NCI-H128 (cell line): ENCODE data around the gene HOXB3.

Experiments used
- DNase-seq: peaks from one replicate; lab custom pipeline; 2025; ENCODE audit not compliant: unreplicated experiment; lab: John Stamatoyannopoulos, UW

Gene HOXB3

GRCh38 chr17:48506246-48506645 lies 83.8 kb downstream of the HOXB3 start:
- no peak for DNase-seq

GRCh38 chr17:48505788-48506187 lies 84.3 kb downstream of the HOXB3 start:
- DNase-seq = peak; percentile 14

DNA sequence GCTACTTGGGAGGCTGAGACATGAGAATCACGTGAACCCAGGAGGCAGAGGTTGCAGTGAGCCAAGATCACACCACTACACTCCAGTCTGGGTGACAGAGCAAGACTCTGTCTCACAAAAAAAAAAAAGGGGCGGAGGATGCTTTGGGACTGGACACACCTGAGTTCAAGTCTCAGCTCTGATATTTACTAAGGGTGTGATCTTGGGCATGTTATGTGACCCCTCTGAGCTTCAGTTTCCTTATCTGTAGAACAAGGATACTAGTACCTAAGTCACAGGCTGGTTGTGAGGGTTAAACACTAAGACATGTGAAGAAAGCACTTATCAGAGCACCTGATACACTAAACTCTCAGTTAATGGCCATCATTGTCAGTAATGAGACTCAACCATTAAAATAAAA lies 85.1 kb downstream of the HOXB3 start:
- DNase-seq = no peak

- peak; percentile 22 for DNase-seq
Observed at GRCh38 chr17:48503747-48504146, 86.3 kb downstream of the HOXB3 start.

- no peak for DNase-seq
Observed at GRCh38 chr17:48502901-48503300, 87.1 kb downstream of the HOXB3 start.

GRCh38 chr17:48502312-48502711 lies 87.7 kb downstream of the HOXB3 start:
- DNase-seq = no peak

- DNase-seq = no peak
Observed at GRCh38 chr17:48500435-48501426, 89.3 kb downstream of the HOXB3 start.

- no peak for DNase-seq
Observed at GRCh38 chr17:48499735-48500434, 90.2 kb downstream of the HOXB3 start.

DNA sequence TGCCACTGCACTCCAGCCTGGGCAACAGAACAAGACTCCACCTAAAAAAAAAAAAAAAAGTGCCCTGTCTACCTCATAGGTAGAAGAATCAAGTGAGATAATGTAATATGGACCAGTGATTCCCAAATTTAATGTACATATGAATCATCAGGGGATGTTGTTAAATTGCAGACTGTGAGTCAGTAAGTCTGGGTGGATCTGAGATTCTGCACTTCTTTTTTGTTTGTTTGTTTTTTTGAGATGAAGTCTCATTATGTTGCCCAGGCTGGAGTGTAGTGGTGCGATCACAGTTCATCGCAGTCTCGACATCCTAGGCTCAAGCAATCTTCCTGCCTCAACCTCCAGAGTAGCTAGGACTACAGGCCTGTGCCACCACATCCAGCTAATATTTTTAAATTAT lies 90.8 kb downstream of the HOXB3 start:
- DNase-seq = no peak
